IMR-90 (cell line): ENCODE data around the gene STX11. TPM values are rescaled to one million over a fixed set of nuclear protein-coding genes. Genes with fewer than 3 reads are reported as not detected.

Experiments
- ATAC-seq: fragments of 200-7000 bp; cut with Tn5 transposase; 2 replicates; pipeline ENCODE4 v1.9.1; 2020; ENCODE audit warnings: low read depth, mild to moderate bottlenecking, moderate library complexity
- BruUV-seq: library from RNA; stranded (reverse); fragments of 400-500 nt; replicated peaks from 2 replicates; lab custom pipeline; 2021; lab: Mats Ljungman, UMichigan
- CTCF ChIA-PET: fragments of 300-600 bp; formaldehyde crosslinking; extraction: SDS; loops from one replicate; lab custom pipeline; 2021; ENCODE audit warnings: antibody characterized with exemption; lab: Yijun Ruan, JAX
- POLR2A ChIA-PET: fragments of 300-600 bp; sonication (Branson Sonifier 250); formaldehyde crosslinking; loops from one replicate; lab custom pipeline; 2022; ENCODE audit warnings: antibody characterized with exemption; ENCODE audit not compliant: unreplicated experiment; lab: Charles Lee
- DNase-seq: peaks from one replicate; pipeline ENCODE4 v3.0.0; 2013
- H2AFZ ChIP-seq: replicated peaks from 2 replicates; pipeline ENCODE3; 2013; ENCODE audit warnings: low read length, mild to moderate bottlenecking; ENCODE audit not compliant: poor library complexity
- H2AK5ac ChIP-seq: 2 replicates; pipeline ENCODE4 v1.6.1; 2013; ENCODE audit warnings: low read depth, low read length, inconsistent platforms
- H2AK9ac ChIP-seq: replicated peaks from 2 replicates; pipeline ENCODE3; 2013; ENCODE audit warnings: mild to moderate bottlenecking, low read depth, low read length, moderate library complexity; ENCODE audit not compliant: poor library complexity
- H2BK120ac ChIP-seq: 2 replicates; pipeline ENCODE4 v1.6.1; 2013; ENCODE audit warnings: low read depth, low read length, inconsistent platforms
- H2BK15ac ChIP-seq: 3 replicates; pipeline ENCODE4 v1.6.1; 2013; ENCODE audit warnings: low read depth, low read length, inconsistent platforms
- H2BK20ac ChIP-seq: 2 replicates; pipeline ENCODE4 v1.6.1; 2013; ENCODE audit warnings: low read depth, mild to moderate bottlenecking, inconsistent platforms, low read length, moderate library complexity
- H2BK5ac ChIP-seq: 2 replicates; pipeline ENCODE4 v1.6.1; 2013; ENCODE audit warnings: mild to moderate bottlenecking, low read depth, low read length, inconsistent platforms; ENCODE audit not compliant: poor library complexity, severe bottlenecking
- H3K14ac ChIP-seq: replicated peaks from 2 replicates; pipeline ENCODE4 v1.6.1; 2013; ENCODE audit warnings: low read depth, low read length, inconsistent platforms
- H3K18ac ChIP-seq: 2 replicates; pipeline ENCODE4 v1.6.1; 2013; ENCODE audit warnings: low read depth, low read length, control low read depth
- H3K23ac ChIP-seq: 2 replicates; pipeline ENCODE4 v1.6.1; 2013; ENCODE audit warnings: low read depth, low read length, inconsistent platforms
- H3K27ac ChIP-seq: 2 replicates; pipeline ENCODE4 v1.5.1; 2013; ENCODE audit warnings: mild to moderate bottlenecking, control low read depth, low read length; ENCODE audit not compliant: insufficient read depth
- H3K27me3 ChIP-seq: 2 replicates; pipeline ENCODE4 v1.6.1; 2013; ENCODE audit warnings: low read length; ENCODE audit not compliant: control insufficient read depth, insufficient read depth
- H3K36me3 ChIP-seq: 2 replicates; pipeline ENCODE4 v1.6.1; 2013; ENCODE audit warnings: low read length, mixed read lengths; ENCODE audit not compliant: control insufficient read depth, insufficient read depth
- H3K4ac ChIP-seq: 2 replicates; pipeline ENCODE4 v1.6.1; 2013; ENCODE audit warnings: low read depth, low read length, inconsistent platforms
- H3K4me1 ChIP-seq: 2 replicates; pipeline ENCODE4 v1.6.1; 2013; ENCODE audit warnings: low read length, mixed read lengths; ENCODE audit not compliant: control insufficient read depth, insufficient read depth
- H3K4me2 ChIP-seq: 2 replicates; pipeline ENCODE4 v1.6.1; 2013; ENCODE audit warnings: low read depth, mild to moderate bottlenecking, control low read depth, low read length, moderate library complexity
- H3K4me3 ChIP-seq: 2 replicates; pipeline ENCODE4 v1.5.1; 2013; ENCODE audit warnings: low read depth, mild to moderate bottlenecking, control low read depth, low read length, moderate library complexity; ENCODE audit not compliant: insufficient read depth
- H3K56ac ChIP-seq: 2 replicates; pipeline ENCODE4 v1.6.1; 2013; ENCODE audit warnings: low read length, inconsistent platforms; ENCODE audit not compliant: insufficient read depth; ENCODE audit errors: extremely low read depth
- H3K79me1 ChIP-seq, 2 experiments: 2 replicates each; pipeline ENCODE4 v1.6.1; 2013; ENCODE audit warnings: low read length in 2 of 2, inconsistent platforms in 1 of 2, low read depth in 1 of 2
- H3K9ac ChIP-seq: 2 replicates; pipeline ENCODE4 v1.6.1; 2013; ENCODE audit warnings: low read depth, low read length, control low read depth
- H3K9me1 ChIP-seq: 2 replicates; pipeline ENCODE4 v1.6.1; 2013; ENCODE audit warnings: low read length, inconsistent platforms; ENCODE audit not compliant: insufficient read depth
- H3K9me3 ChIP-seq: 2 replicates; pipeline ENCODE4 v1.6.1; 2013; ENCODE audit warnings: low read length; ENCODE audit not compliant: control insufficient read depth, insufficient read depth
- H4K20me1 ChIP-seq: 2 replicates; pipeline ENCODE4 v1.6.1; 2013; ENCODE audit warnings: low read length, inconsistent platforms; ENCODE audit not compliant: insufficient read depth
- H4K5ac ChIP-seq: 2 replicates; pipeline ENCODE4 v1.6.1; 2013; ENCODE audit warnings: mild to moderate bottlenecking, low read depth, low read length, control low read depth
- H4K8ac ChIP-seq, 2 experiments: 2 replicates each; pipeline ENCODE4 v1.6.1; 2013; ENCODE audit warnings: low read depth in 2 of 2, low read length in 2 of 2, control low read depth in 1 of 2, inconsistent platforms in 1 of 2
- H4K91ac ChIP-seq: 2 replicates; pipeline ENCODE4 v1.6.1; 2013; ENCODE audit warnings: low read depth, low read length, inconsistent platforms; ENCODE audit not compliant: insufficient read depth
- BHLHE40 ChIP-seq: fragments of 150-350 bp; IDR thresholded peaks from 2 replicates; pipeline ENCODE4 v1.6.1; 2016; ENCODE audit warnings: mild to moderate bottlenecking, low read depth, low read length
- CEBPB ChIP-seq: IDR thresholded peaks from 2 replicates; pipeline ENCODE4 v1.6.1; 2012; ENCODE audit warnings: low read depth, low read length, improper control_type of control experiment
- FOS ChIP-seq: fragments of 150-350 bp; IDR thresholded peaks from 2 replicates; pipeline ENCODE4 v1.6.1; 2016; ENCODE audit warnings: low read depth, low read length
- MAFK ChIP-seq: IDR thresholded peaks from 2 replicates; pipeline ENCODE4 v1.6.1; 2012; ENCODE audit warnings: low read depth, low read length, improper control_type of control experiment
- MAZ ChIP-seq: IDR thresholded peaks from 2 replicates; pipeline ENCODE4 v1.6.1; 2012; ENCODE audit warnings: low read depth, mild to moderate bottlenecking, low read length, improper control_type of control experiment, moderate library complexity, borderline replicate concordance
- MXI1 ChIP-seq: IDR thresholded peaks from 2 replicates; pipeline ENCODE4 v1.6.1; 2012; ENCODE audit warnings: low read depth, mild to moderate bottlenecking, low read length, moderate library complexity, borderline replicate concordance
- POLR2A ChIP-seq: IDR thresholded peaks from 2 replicates; pipeline ENCODE4 v1.6.1; 2012; ENCODE audit warnings: mild to moderate bottlenecking, low read depth, low read length
- RCOR1 ChIP-seq: IDR thresholded peaks from 2 replicates; pipeline ENCODE4 v1.6.1; 2012; ENCODE audit warnings: mild to moderate bottlenecking, low read length, improper control_type of control experiment; ENCODE audit not compliant: insufficient replicate concordance
- WGBS, 2 experiments: methylation state at CpG; one replicate each; pipeline versions ENCODE4 v1.1.5 to v1.1.7; 2013; ENCODE audit warnings: missing lambda C conversion rate in 2 of 2; ENCODE audit not compliant: insufficient read length in 1 of 2; ENCODE audit errors: extremely low coverage in 2 of 2; 5-methylcytosine and 5-hydroxymethylcytosine counted together
- dilution Hi-C: fragments of 300-500 bp; cut with HindIII; formaldehyde crosslinking; loops from one replicate; pipeline ENCODE4 v1.14.3; 2018; ENCODE audit warnings: low sequenced_read_pairs; ENCODE audit not compliant: unreplicated experiment
- in situ Hi-C: fragments of 300-500 bp; cut with MboI; formaldehyde crosslinking; loops from 3 replicates; pipeline ENCODE4 v1.14.3; 2019; ENCODE audit warnings: low sequenced_read_pairs, inconsistent platforms, mixed read lengths
- intact Hi-C: fragments of 100-400 bp; cut with micrococcal nuclease; formaldehyde crosslinking; loops from 2 replicates; pipeline ENCODE4 v1.10.0; 2022
- polyA plus RNA-seq, 3 experiments: library from polyadenylated mRNA; depleted of rRNA; stranded (reverse); fragments of >200 nt; gene quantifications; 2 replicates each; pipeline ENCODE4 v1.2.3, GENCODE V29; 2012; ENCODE audit warnings: low replicate concordance in 1 of 3
- total RNA-seq: library from RNA; depleted of rRNA; stranded (reverse); fragments of >200 nt; gene quantifications from 2 replicates; pipeline ENCODE4 v1.2.3, GENCODE V29; 2012
- TF ChIP-seq, protein P1 (sequence below): conservative IDR thresholded peaks from 2 replicates; pipeline ENCODE4 v1.5.1; 2012; ENCODE audit warnings: mild to moderate bottlenecking, low read depth, low read length, improper control_type of control experiment
- TF ChIP-seq, protein P2 (sequence below): fragments of 150-350 bp; IDR thresholded peaks from 2 replicates; pipeline ENCODE4 v1.6.1; 2016; ENCODE audit warnings: low read depth, mild to moderate bottlenecking, low read length, moderate library complexity, borderline replicate concordance
- TF ChIP-seq, protein P3 (sequence below): fragments of 150-350 bp; IDR thresholded peaks from 2 replicates; pipeline ENCODE4 v1.6.1; 2017; ENCODE audit warnings: mild to moderate bottlenecking, antibody characterized with exemption, low read length, low read depth

Gene STX11
- total and polyA plus RNA-seq, 2 of the 4 experiments (the other 2 are of a cell fraction), result 0.54 to 0.68 TPM

DNA sequence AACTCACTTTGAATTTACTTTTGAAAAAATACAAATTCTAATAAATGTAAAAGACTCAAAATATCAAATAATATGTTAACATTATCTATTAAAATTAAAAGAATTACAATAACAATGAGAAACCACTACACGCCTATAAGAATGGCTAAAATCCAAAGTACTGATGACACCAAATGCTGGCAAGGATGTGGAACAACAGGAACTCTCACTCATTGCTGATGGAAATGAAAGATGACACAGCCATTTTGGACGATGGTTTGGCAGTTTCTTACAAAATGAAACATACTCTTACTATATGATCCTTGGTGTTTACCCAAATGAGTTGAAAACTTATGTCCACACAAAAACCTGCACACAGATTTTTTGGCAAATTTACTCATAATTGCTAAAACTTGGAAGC, 15.6 kb upstream of the STX11 start:
- Histone ChIP-seq H4K20me1 (no peaks in the 10 kb centered on the region), H4K91ac (no peak overlapping the region), H3K4me1 (no peaks in the 10 kb centered on the region), H3K36me3 (no peaks in the 10 kb centered on the region), H3K9ac (no peak overlapping the region), H4K8ac (no peak overlapping the region), H3K4me2 (no peak overlapping the region), H3K4me3 (no peak overlapping the region), H3K23ac (no peak overlapping the region), H3K9me1 (no peaks in the 10 kb centered on the region), H2AK9ac (no peak overlapping the region), H3K79me1 (no peaks in the 10 kb centered on the region), H2BK15ac (no peak overlapping the region), H3K18ac (no peak overlapping the region), H2AFZ (no peak overlapping the region), H2BK5ac (no peak overlapping the region), H2BK20ac (no peak overlapping the region), H3K4ac (no peak overlapping the region), H3K14ac (no peak overlapping the region), H2BK120ac (no peak overlapping the region), H3K9me3 (no peaks in the 10 kb centered on the region), H4K5ac (no peak overlapping the region), H3K27ac (no peak overlapping the region), H3K56ac (no peak overlapping the region), H3K27me3 (no peaks in the 10 kb centered on the region; the same call in 1 of the 2 replicates), H2AK5ac (no peak overlapping the region)
- CTCF ChIA-PET, result no interaction called here
- TF ChIP-seq FOS (no peak), MAFK (no peak), MXI1 (no peak), RCOR1 (no peak), BHLHE40 (no peak), MAZ (no peak), POLR2A (no peak), CEBPB (no peak)
- TF ChIP-seq, protein P1, sequence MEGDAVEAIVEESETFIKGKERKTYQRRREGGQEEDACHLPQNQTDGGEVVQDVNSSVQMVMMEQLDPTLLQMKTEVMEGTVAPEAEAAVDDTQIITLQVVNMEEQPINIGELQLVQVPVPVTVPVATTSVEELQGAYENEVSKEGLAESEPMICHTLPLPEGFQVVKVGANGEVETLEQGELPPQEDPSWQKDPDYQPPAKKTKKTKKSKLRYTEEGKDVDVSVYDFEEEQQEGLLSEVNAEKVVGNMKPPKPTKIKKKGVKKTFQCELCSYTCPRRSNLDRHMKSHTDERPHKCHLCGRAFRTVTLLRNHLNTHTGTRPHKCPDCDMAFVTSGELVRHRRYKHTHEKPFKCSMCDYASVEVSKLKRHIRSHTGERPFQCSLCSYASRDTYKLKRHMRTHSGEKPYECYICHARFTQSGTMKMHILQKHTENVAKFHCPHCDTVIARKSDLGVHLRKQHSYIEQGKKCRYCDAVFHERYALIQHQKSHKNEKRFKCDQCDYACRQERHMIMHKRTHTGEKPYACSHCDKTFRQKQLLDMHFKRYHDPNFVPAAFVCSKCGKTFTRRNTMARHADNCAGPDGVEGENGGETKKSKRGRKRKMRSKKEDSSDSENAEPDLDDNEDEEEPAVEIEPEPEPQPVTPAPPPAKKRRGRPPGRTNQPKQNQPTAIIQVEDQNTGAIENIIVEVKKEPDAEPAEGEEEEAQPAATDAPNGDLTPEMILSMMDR, result no peak
- TF ChIP-seq, protein P2, sequence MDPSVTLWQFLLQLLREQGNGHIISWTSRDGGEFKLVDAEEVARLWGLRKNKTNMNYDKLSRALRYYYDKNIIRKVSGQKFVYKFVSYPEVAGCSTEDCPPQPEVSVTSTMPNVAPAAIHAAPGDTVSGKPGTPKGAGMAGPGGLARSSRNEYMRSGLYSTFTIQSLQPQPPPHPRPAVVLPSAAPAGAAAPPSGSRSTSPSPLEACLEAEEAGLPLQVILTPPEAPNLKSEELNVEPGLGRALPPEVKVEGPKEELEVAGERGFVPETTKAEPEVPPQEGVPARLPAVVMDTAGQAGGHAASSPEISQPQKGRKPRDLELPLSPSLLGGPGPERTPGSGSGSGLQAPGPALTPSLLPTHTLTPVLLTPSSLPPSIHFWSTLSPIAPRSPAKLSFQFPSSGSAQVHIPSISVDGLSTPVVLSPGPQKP, result no peak
- TF ChIP-seq, protein P3, sequence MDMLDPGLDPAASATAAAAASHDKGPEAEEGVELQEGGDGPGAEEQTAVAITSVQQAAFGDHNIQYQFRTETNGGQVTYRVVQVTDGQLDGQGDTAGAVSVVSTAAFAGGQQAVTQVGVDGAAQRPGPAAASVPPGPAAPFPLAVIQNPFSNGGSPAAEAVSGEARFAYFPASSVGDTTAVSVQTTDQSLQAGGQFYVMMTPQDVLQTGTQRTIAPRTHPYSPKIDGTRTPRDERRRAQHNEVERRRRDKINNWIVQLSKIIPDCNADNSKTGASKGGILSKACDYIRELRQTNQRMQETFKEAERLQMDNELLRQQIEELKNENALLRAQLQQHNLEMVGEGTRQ, result no peak
- dilution Hi-C loops, result no loop called here
- POLR2A ChIA-PET, result no interaction called here
- WGBS, 2 experiments, result no CpG with 5 or more reads among the region's 2 CpGs
- ATAC-seq (no peak), DNase-seq (no peak)
- BruUV-seq, result no TSS peak
- in situ Hi-C loops, result no loop called here
- intact Hi-C loops, result no loop called here
